Stimulated activated naive CD8-positive, alpha-beta T cell treated with anti-CD3 and anti-CD28 coated beads, Interleukin-15, Interleukin-2, amounts not matched to agents 100 U/mL and 50 U/mL, for 24 hours (primary cell): ENCODE data around the gene GUCA2B.

Experiments used
- ATAC-seq: fragments of 150-1000 bp; cut with Tn5 transposase; one replicate; pipeline ENCODE4 v1.10.0; 2021
- DNase-seq: peaks from one replicate; pipeline ENCODE4 v3.0.0; 2021

Gene GUCA2B

DNA sequence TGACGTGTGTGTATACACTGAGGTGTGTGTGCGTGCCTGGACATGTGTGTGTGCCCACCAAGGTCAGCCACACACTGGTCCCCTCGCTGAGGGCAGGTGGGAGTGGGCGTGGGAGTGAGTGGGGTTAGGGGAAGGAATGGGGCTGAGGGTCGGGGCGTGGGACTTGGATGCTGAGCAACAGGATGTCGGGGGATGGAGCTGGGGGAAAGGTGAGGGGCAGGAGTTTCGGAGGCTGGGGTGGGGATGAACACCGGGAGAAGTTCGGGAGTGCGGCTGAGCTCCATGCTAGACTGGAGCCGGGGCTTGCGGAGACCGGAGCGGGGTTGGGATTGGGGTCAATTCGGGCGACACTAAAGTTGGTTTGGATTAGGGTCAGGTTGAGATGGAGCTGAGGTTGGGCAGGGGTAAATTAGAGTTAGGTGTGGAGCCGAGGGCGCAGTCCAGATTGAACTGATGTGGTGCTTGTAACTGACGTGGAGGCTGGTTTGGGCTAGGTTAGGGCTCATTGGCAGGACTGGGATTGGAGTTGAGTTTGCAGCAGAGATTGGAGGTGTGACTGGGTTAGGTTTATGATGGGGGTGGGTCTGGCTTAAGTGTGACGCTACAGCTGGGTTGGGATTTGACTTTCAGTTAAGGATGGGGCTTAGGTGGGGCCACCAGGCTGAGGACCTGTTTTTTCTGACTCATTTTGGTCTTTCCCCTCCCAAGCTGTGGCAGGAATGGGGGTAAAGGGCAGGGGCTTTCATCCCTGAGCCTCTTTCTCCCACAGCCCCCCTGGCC, 14.6 kb downstream of the GUCA2B start:
- no peak for ATAC-seq
- DNase-seq: no peak

DNA sequence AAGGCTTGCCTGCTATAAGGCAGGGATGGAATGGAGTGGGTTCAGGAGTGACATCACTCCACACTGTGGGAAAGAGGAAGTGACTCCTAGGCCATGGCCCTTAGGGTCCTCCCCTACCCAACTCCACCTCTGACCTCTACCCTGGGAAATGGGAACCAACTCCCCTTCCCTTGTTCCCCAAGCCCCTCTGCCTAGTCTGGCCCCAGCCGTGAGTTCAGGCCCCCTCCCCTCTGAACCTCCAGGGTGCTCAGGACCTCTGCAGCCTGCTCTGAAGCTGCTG, 15.1 kb downstream of the GUCA2B start:
- ATAC-seq: no peak
- no peak for DNase-seq

DNA sequence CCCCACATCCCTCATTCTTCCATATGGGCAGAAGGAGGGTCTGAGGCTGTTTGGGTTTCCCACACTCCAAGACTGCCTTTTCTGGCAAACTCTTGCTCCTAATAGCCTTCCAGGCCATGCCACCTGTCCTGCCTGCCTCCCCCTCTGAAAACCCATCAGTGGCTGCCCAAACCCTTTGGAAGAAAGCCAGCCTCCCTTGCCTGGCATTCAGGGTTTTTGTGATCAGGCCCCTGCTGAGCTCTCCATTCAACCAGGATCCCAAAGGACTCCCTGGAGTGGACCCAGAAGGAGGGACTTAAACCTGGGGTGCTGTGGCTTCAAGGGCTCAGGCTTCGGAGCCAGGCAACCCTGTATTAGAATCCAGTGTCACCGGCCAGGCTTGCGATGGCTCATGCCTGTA, 15.6 kb downstream of the GUCA2B start:
- no peak for DNase-seq
- no peak for ATAC-seq

GRCh38 chr1:42170779-42171621, 17.8 kb downstream of the GUCA2B start:
- DNase-seq (no peak), ATAC-seq (no peak)

DNA sequence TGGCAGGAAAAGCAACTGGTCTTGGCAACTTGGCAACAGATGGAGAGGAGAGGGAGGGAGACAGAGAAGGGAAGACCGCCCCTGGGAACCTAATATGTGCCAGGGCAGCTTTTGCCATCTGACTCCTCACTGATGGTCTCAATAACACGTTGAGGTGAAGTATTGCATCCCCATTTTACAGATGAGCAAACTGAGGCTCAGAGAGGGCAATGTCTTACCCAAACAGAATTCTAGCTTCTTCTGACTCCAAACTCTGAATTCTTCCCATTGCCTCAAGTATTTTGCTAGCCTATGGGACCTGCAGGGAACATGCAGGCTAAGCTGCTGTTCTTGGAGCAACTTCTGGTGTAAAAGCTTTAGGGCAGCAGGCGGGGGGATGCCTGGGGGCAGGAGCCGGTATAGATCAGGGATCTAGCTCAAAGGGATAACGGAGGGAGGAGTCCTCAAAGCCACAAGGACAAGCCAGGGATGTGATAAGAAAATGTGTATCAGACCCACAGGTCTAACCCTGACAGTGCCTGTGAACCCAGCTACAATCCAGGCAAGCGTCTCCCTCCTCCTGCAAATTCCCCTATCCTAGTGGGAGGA, 18.6 kb downstream of the GUCA2B start:
- no peak for DNase-seq
- no peak for ATAC-seq

- DNase-seq (no peak), ATAC-seq (no peak)
Observed at GRCh38 chr1:42172381-42173133, 19.3 kb downstream of the GUCA2B start.

GRCh38 chr1:42173155-42173933, 20.1 kb downstream of the GUCA2B start:
- DNase-seq (peak; percentile 69), ATAC-seq (peak; percentile 48)

- ATAC-seq (no peak), DNase-seq (no peak)
Observed at GRCh38 chr1:42173961-42174735, 20.9 kb downstream of the GUCA2B start.

DNA sequence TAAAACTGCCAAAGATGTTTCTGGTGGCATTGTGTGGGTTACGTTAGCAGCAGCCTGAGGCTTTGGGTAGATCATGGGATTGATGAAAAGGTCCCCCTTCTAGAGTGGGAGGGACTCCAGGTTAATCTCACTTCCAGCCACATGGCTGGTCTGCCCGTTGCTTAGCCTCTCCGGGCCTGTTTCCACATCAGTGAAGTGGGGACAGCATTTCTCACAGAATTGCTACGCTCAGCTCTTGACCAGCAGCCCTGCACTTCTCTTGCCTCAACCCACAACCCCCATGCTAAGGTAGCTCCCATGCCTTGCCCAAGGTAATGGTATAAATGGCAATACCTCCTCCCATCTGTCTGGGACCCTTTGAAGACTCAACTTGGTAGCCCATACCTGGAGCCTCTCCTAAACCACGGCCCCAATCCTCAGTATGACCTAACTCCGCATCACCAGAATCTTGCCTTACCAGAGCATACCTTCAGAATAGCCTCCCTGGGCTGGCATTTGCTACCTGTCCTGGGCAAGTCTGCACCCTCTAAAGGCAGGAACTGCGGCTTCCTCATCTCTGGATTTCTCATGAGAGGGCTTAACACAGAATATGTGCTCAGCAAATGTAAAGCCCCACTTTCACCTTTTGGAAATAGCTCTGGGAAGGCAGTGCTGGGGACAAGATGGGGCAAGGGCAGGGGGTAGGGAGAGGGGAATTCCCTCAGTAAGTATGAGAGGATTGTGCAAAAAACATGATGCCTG, 22.3 kb downstream of the GUCA2B start:
- DNase-seq (no peak), ATAC-seq (no peak)

DNA sequence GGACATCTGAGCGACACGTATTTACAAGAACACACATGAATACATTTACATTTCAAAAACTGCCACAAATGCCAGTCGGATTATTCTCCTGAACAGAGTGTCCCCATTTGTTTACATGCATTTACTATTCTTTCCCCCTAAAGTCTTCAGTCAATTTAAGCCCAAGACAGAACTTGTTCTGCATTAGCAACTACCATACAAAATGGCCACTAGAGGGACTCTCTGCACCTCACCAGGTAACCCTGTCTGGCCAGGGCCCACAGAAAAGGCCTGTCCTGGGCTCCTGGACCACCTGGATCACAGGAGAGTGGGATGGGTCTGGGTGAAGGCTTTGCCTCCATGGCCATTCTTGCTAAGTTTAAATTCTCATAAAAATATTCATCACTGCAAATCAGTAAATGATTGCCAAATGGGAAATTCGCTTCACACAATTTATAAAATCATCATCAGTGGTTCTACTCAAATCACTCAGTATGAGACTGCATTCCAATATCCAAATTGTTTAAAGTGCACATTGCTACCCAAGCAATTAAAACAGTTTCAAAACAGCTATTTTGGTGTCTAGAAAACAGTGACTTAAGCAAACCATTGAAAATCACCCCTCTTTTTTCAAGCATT, 23.8 kb downstream of the GUCA2B start:
- no peak for DNase-seq
- ATAC-seq: no peak

DNA sequence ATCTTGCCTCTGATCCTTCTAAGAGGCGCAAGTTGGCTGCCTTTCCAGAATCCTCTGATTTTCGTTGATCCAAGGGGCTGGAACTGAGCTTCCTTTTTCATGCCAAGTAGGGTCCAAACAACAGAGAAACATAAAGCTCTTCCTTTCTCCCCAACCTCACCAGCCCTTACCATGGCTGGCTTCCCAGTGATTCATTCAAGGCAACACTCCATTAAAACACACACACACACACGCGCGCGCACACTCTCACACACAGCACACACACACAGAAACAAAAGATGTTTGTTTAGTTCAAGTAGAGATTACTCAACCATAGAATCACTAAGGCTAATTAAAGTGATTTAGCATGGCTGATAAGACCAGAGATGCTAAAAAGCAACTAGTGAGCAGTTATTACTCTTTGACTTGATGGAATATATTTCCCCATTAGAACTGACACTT, 24.4 kb downstream of the GUCA2B start:
- no peak for DNase-seq

DNA sequence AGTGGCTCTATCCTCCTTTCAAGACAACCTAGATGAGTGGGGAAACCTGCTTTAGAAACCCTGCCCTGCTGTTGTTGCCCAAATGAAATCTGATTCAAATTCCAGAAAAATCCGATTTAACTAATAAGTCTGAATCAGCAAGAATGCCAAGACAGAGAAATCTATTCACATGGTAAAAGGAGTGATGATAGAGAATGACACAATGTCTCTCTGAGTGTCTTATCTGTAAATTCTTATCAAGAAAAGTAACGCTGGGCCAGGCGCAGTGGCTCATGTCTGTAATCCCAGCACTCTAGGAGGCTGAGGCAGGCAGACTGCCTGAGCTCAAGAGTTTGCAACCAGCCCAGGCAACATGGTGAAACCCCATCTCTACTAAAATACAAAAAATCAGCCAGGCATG, 25.0 kb downstream of the GUCA2B start:
- ATAC-seq (no peak), DNase-seq (no peak)

More for the DNA sequence above, 24.4 kb downstream of the GUCA2B start:
- ATAC-seq: no peak

DNA sequence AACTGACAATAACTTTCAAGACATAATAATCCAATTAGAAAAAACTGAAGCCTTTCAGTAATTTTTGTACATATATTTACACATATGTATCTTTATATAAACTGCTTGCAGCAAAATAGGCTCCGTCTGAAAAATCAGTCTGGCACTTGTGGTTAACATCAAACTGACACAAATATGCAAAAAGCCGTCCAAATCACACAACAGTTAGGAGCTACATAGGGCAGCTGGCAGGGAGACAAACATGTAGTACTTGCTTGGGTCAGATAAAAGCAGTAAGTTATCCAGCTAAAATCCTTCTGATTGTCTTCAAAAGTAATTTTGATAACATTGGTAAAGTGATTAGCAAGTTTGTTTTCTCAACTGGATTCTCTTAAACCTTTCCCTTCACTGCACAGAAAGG, 26.1 kb downstream of the GUCA2B start:
- ATAC-seq (no peak), DNase-seq (no peak)

- DNase-seq (no peak), ATAC-seq (no peak)
Observed at GRCh38 chr1:42179900-42180329, 26.7 kb downstream of the GUCA2B start.

DNA sequence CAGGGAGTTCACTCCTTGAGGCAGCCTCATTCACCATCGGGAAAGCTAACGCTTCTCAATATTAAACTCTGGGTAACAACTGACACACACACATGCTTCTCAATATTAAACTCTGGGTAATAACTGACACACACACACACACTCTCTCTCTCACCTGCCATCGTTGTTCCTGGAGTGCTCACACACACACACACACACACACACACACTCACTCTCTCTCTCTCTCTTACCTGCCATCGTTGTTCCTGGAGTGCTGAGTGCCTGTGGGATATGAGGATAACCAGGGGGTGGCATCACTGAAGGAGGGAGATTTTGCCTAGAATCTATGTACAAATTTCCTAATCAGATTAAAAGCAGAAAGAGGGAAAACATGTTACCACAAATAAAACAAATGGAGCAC, 28.5 kb downstream of the GUCA2B start:
- ATAC-seq: no peak

GRCh38 chr1:42183210-42183956, 30.2 kb downstream of the GUCA2B start:
- ATAC-seq: no peak
- no peak for DNase-seq

More for the DNA sequence above, 28.5 kb downstream of the GUCA2B start:
- DNase-seq: no peak

DNA sequence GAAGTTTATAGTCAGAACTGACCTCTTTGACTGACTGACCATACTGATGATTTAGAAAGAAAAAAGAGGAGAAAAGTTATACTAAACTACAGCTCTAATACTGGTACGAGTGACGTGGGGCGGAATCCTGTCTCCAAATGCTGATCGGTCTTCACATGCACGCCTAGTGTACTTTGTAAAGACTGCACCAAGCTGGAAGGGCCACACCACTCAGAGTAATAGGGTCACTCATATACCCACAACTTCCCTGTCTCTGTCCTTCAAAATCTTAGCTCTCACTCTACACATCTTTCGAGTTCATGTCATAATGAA, 30.7 kb downstream of the GUCA2B start:
- ATAC-seq (no peak), DNase-seq (no peak)

DNA sequence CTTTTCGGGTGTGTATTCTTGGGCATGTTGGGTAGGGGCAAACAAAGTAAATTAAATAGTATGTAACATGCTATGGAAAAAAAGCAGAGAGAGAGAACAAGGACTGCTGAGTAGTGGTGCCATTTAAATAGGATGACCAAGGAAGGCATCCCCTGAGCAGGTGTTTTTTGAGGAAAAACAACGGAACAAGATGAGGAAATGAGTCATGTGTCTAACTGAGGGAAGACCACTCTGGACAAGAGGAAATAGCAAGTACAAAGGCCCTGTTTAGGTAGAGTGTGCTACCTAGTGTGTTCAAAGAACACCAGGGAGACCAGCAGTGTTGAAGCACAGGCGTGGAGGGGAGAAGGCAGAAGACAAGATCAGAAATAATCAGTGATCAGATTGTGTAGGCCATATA, 31.4 kb downstream of the GUCA2B start:
- DNase-seq: no peak
- ATAC-seq: no peak

GRCh38 chr1:42186152-42186551, 32.9 kb downstream of the GUCA2B start:
- ATAC-seq: no peak
- no peak for DNase-seq
